Lower leg skin (tissue), 3 donors: Measurements from ENCODE around the gene TTI1.

Experiments
- POLR2A ChIP-seq, 2 donors: fragments of 450-650 bp; IDR thresholded peaks; one replicate each; pipeline ENCODE4 v1.6.1; 2016 to 2017; ENCODE audit warnings: antibody characterized with exemption in 2 of 2, mild to moderate bottlenecking in 1 of 2, moderate library complexity in 1 of 2
- TF ChIP-seq, protein P1 (sequence below), 3 donors: fragments of 450-650 bp; IDR thresholded peaks; one replicate each; pipeline ENCODE4 v1.5.1; 2016; ENCODE audit warnings: antibody characterized with exemption in 3 of 3, mild to moderate bottlenecking in 3 of 3, moderate library complexity in 2 of 3

DNA sequence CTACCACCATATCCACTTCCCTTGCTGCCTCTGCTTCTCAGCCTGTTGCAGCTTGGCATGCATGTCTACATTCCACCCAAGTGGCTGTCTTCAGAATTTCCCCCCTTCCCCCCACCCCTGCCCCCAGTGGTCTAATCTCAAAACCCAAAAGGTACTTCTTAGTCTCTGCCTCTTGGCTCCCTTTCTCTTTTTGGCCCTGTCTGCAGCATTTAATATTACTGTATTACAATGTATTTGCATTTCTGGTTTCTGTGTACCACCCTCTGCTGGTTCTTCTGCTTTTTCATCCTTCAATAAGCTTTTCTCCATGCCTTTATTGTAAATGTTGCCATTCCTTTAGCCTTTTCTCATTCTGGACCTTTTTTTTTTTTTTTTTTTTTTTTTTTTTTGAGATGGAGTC lies 43.3 kb upstream of the TTI1 start:
- TF ChIP-seq, protein P1, sequence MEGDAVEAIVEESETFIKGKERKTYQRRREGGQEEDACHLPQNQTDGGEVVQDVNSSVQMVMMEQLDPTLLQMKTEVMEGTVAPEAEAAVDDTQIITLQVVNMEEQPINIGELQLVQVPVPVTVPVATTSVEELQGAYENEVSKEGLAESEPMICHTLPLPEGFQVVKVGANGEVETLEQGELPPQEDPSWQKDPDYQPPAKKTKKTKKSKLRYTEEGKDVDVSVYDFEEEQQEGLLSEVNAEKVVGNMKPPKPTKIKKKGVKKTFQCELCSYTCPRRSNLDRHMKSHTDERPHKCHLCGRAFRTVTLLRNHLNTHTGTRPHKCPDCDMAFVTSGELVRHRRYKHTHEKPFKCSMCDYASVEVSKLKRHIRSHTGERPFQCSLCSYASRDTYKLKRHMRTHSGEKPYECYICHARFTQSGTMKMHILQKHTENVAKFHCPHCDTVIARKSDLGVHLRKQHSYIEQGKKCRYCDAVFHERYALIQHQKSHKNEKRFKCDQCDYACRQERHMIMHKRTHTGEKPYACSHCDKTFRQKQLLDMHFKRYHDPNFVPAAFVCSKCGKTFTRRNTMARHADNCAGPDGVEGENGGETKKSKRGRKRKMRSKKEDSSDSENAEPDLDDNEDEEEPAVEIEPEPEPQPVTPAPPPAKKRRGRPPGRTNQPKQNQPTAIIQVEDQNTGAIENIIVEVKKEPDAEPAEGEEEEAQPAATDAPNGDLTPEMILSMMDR (IDR thresholded peaks at IDR 0.05): no peak
- TF ChIP-seq POLR2A (IDR thresholded peaks at IDR 0.05): no peak
